Gastrocnemius medialis (tissue), 4 donors: Measurements from ENCODE around the gene FNDC3B.

Source experiments
- POLR2A ChIP-seq, 2 donors: fragments of 450-650 bp; IDR thresholded peaks; one replicate each; pipeline ENCODE4 v1.6.1; 2017; ENCODE audit warnings: antibody characterized with exemption in 2 of 2, mild to moderate bottlenecking in 2 of 2, moderate library complexity in 2 of 2
- TF ChIP-seq, protein P1 (sequence below), 5 experiments: fragments of 450-650 bp in 3 of 5; fragments of 200-600 bp in 2 of 5; sonication (generic) in 2 of 5; IDR thresholded peaks in 4 of 5; conservative IDR thresholded peaks in 1 of 5; 1 replicate in 4 of 5; 2 replicates in 1 of 5; pipeline ENCODE4 v1.5.1; 2016 to 2019; ENCODE audit warnings: antibody characterized with exemption in 5 of 5, mild to moderate bottlenecking in 3 of 5, moderate library complexity in 3 of 5

DNA sequence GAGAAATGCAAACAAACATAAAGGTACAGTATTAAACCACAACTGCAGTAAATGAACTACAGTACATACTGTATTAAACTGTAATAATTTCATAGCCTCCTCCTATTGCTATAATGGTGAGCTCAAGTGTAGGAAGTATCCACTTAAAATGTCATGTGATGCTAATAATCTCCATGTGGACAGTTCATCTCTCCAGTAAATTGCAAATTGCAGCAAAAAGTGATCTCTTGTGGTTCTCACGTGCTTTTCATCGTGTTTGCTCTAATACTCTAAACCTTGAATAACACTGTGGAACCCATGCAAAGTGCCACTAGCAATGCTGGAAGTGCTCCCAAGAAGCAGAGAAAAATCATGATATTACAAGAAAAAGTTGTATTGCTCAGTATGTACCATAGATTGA is 9.2 kb upstream of the FNDC3B start:
- TF ChIP-seq, protein P1, sequence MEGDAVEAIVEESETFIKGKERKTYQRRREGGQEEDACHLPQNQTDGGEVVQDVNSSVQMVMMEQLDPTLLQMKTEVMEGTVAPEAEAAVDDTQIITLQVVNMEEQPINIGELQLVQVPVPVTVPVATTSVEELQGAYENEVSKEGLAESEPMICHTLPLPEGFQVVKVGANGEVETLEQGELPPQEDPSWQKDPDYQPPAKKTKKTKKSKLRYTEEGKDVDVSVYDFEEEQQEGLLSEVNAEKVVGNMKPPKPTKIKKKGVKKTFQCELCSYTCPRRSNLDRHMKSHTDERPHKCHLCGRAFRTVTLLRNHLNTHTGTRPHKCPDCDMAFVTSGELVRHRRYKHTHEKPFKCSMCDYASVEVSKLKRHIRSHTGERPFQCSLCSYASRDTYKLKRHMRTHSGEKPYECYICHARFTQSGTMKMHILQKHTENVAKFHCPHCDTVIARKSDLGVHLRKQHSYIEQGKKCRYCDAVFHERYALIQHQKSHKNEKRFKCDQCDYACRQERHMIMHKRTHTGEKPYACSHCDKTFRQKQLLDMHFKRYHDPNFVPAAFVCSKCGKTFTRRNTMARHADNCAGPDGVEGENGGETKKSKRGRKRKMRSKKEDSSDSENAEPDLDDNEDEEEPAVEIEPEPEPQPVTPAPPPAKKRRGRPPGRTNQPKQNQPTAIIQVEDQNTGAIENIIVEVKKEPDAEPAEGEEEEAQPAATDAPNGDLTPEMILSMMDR (IDR thresholded peaks at IDR 0.05 in 4 of 5, conservative IDR thresholded peaks at IDR 0.05 in 1 of 5): no peak
- no peak for TF ChIP-seq POLR2A (IDR thresholded peaks at IDR 0.05)
